Measurements from ENCODE around the gene PHF12.

Gene PHF12

GRCh38 chr17:28928061-28928460 lies 23.3 kb downstream of the PHF12 start:
- peaks cover 91% of the 10 kb centered on the region for H3K79me2 ChIP-seq (ENCODE audit: control insufficient read depth, low read length)
- no peak overlapping the region for H3K27ac ChIP-seq (ENCODE audit: low read depth, low read length)
- H3K9me2 ChIP-seq (replicated peaks; ENCODE audit: control insufficient read depth, low read length) = no peaks in the 10 kb centered on the region
- H3F3A ChIP-seq (ENCODE audit: control insufficient read depth, insufficient read depth) = no peaks in the 10 kb centered on the region; the same call in 1 of the 2 replicates
- no peaks in the 10 kb centered on the region for H3K9me3 ChIP-seq (ENCODE audit: control insufficient read depth, insufficient read depth, low read length)
- no peak overlapping the region for H3K4me3 ChIP-seq (ENCODE audit: low read length)
- peaks cover 70% of the 10 kb centered on the region for H3K36me3 ChIP-seq (ENCODE audit: control insufficient read depth, low read length)
- TF ChIP-seq CTCF (IDR thresholded peaks at IDR 0.05; ENCODE audit: low read depth, low read length, poor library complexity, severe bottlenecking) = no peak
- TF ChIP-seq EZH2phosphoT487 (IDR thresholded peaks at IDR 0.05; ENCODE audit: borderline replicate concordance, low read length) = no peak
- H4K20me1 ChIP-seq (ENCODE audit: control insufficient read depth, insufficient read depth, low read depth, low read length) = peaks cover 10% of the 10 kb centered on the region
- H3K4me1 ChIP-seq (ENCODE audit: control insufficient read depth, low read length) = peaks cover 17% of the 10 kb centered on the region
- no peaks in the 10 kb centered on the region for H3K27me3 ChIP-seq (ENCODE audit: control insufficient read depth, low read length)
- H3K4me2 ChIP-seq (ENCODE audit: low read length) = no peak overlapping the region

GRCh38 chr17:28926786-28927185 lies 24.5 kb downstream of the PHF12 start:
- Histone ChIP-seq H3K4me3 (ENCODE audit: low read length) (no peak overlapping the region), H3K79me2 (ENCODE audit: control insufficient read depth, low read length) (peaks cover 78% of the 10 kb centered on the region), H3K36me3 (ENCODE audit: control insufficient read depth, low read length) (peaks cover 71% of the 10 kb centered on the region), H3K27ac (ENCODE audit: low read depth, low read length) (no peak overlapping the region), H3K4me2 (ENCODE audit: low read length) (no peak overlapping the region), H3K27me3 (ENCODE audit: control insufficient read depth, low read length) (no peaks in the 10 kb centered on the region), H3F3A (ENCODE audit: control insufficient read depth, insufficient read depth) (no peaks in the 10 kb centered on the region; the same call in 1 of the 2 replicates), H3K9me2 (replicated peaks; ENCODE audit: control insufficient read depth, low read length) (no peaks in the 10 kb centered on the region), H3K4me1 (ENCODE audit: control insufficient read depth, low read length) (peaks cover 17% of the 10 kb centered on the region), H3K9me3 (ENCODE audit: control insufficient read depth, insufficient read depth, low read length) (no peaks in the 10 kb centered on the region), H4K20me1 (ENCODE audit: control insufficient read depth, insufficient read depth, low read depth, low read length) (peaks cover 10% of the 10 kb centered on the region)
- TF ChIP-seq CTCF (IDR thresholded peaks at IDR 0.05; ENCODE audit: low read depth, low read length, poor library complexity, severe bottlenecking) (no peak), EZH2phosphoT487 (IDR thresholded peaks at IDR 0.05; ENCODE audit: borderline replicate concordance, low read length) (no peak)

GRCh38 chr17:28926366-28926765 lies 25.0 kb downstream of the PHF12 start:
- H3K4me2 ChIP-seq (ENCODE audit: low read length) = no peak overlapping the region
- peaks cover 74% of the 10 kb centered on the region for H3K79me2 ChIP-seq (ENCODE audit: control insufficient read depth, low read length)
- H3K4me1 ChIP-seq (ENCODE audit: control insufficient read depth, low read length) = peaks cover 17% of the 10 kb centered on the region
- H4K20me1 ChIP-seq (ENCODE audit: control insufficient read depth, insufficient read depth, low read depth, low read length) = peaks cover 10% of the 10 kb centered on the region
- H3K9me2 ChIP-seq (replicated peaks; ENCODE audit: control insufficient read depth, low read length) = no peaks in the 10 kb centered on the region
- H3K9me3 ChIP-seq (ENCODE audit: control insufficient read depth, insufficient read depth, low read length) = no peaks in the 10 kb centered on the region
- no peaks in the 10 kb centered on the region for H3K27me3 ChIP-seq (ENCODE audit: control insufficient read depth, low read length)
- H3K36me3 ChIP-seq (ENCODE audit: control insufficient read depth, low read length) = peaks cover 75% of the 10 kb centered on the region
- no peaks in the 10 kb centered on the region; the same call in 1 of the 2 replicates for H3F3A ChIP-seq (ENCODE audit: control insufficient read depth, insufficient read depth)
- no peak overlapping the region for H3K4me3 ChIP-seq (ENCODE audit: low read length)
- no peak overlapping the region for H3K27ac ChIP-seq (ENCODE audit: low read depth, low read length)
- TF ChIP-seq EZH2phosphoT487 (IDR thresholded peaks at IDR 0.05; ENCODE audit: borderline replicate concordance, low read length) = no peak
- TF ChIP-seq CTCF (IDR thresholded peaks at IDR 0.05; ENCODE audit: low read depth, low read length, poor library complexity, severe bottlenecking) = no peak
